Measurements from ENCODE around the gene BFSP2.

DNA sequence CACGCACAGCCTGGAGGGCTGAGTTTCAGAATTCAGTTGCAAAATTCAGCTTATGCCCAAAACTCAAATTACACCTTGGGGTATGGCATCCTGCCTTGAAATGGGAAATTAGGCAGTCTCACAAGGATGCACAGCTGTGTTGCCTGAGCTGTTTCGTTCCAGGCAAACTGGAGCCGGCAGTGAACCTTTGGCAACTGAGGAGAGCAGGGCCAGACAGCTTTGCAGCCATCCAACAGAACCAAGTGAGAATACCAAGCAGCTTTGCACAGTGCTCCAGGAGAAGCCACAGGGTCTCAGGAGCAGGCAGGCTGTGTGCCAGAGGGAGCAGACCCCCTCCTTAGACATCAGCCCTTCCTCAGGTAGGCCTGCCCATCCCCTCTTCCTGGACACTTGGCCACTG, 32.5 kb upstream of the BFSP2 start:
- TF ChIP-seq POLR2A (IDR thresholded peaks at IDR 0.05), result no peak
- TF ChIP-seq EP300 (IDR thresholded peaks at IDR 0.05), result no peak
- TF ChIP-seq, protein P1, sequence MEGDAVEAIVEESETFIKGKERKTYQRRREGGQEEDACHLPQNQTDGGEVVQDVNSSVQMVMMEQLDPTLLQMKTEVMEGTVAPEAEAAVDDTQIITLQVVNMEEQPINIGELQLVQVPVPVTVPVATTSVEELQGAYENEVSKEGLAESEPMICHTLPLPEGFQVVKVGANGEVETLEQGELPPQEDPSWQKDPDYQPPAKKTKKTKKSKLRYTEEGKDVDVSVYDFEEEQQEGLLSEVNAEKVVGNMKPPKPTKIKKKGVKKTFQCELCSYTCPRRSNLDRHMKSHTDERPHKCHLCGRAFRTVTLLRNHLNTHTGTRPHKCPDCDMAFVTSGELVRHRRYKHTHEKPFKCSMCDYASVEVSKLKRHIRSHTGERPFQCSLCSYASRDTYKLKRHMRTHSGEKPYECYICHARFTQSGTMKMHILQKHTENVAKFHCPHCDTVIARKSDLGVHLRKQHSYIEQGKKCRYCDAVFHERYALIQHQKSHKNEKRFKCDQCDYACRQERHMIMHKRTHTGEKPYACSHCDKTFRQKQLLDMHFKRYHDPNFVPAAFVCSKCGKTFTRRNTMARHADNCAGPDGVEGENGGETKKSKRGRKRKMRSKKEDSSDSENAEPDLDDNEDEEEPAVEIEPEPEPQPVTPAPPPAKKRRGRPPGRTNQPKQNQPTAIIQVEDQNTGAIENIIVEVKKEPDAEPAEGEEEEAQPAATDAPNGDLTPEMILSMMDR (IDR thresholded peaks at IDR 0.05), result no peak
- TF ChIP-seq POLR2AphosphoS5 (IDR thresholded peaks at IDR 0.05), result no peak
